NT2/D1 (cell line): ENCODE measurements around the gene TUBA3C.
"Not testable (repeated sequence)": the region's sequence is repeated elsewhere in the genome, so short reads cannot be mapped to it uniquely, and the experiment has no call there.

ENCODE experiments used
- DNase-seq: peaks from one replicate; pipeline ENCODE4 v3.0.0-alpha.2; 2011; ENCODE audit warnings: low read depth, low spot score
- H3K27me3 ChIP-seq: 2 replicates; pipeline ENCODE4 v1.6.0; 2011; ENCODE audit warnings: mild to moderate bottlenecking; ENCODE audit not compliant: insufficient read length, insufficient read depth
- H3K36me3 ChIP-seq: 2 replicates; pipeline ENCODE4 v1.6.1; 2011; ENCODE audit warnings: mild to moderate bottlenecking, low read length, mixed read lengths; ENCODE audit not compliant: insufficient read depth, insufficient read length
- H3K4me1 ChIP-seq: 2 replicates; pipeline ENCODE4 v1.5.1; 2011; ENCODE audit not compliant: insufficient read depth, insufficient read length
- H3K4me3 ChIP-seq: 2 replicates; pipeline ENCODE4 v1.5.1; 2011; ENCODE audit warnings: low read depth; ENCODE audit not compliant: insufficient read length
- H3K9ac ChIP-seq: 2 replicates; pipeline ENCODE4 v1.6.0; 2011; ENCODE audit warnings: low read depth; ENCODE audit not compliant: insufficient read length
- H3K9me3 ChIP-seq: 2 replicates; pipeline ENCODE4 v1.5.1; 2011; ENCODE audit warnings: mild to moderate bottlenecking, low read length; ENCODE audit not compliant: insufficient read depth
- SUZ12 ChIP-seq: IDR thresholded peaks from 2 replicates; pipeline ENCODE4 v1.6.1; 2011; ENCODE audit not compliant: insufficient read length, insufficient read depth; ENCODE audit errors: extremely low read depth
- YY1 ChIP-seq: IDR thresholded peaks from 2 replicates; pipeline ENCODE4 v1.6.1; 2011; ENCODE audit not compliant: insufficient read length, insufficient read depth
- ZNF274 ChIP-seq: IDR thresholded peaks from 2 replicates; pipeline ENCODE4 v1.6.1; 2011; ENCODE audit warnings: mild to moderate bottlenecking, low read depth, low read length

Gene TUBA3C

GRCh38 chr13:19181621-19182485 is at the start of gene TUBA3C:
Gene TUBA3C (minus strand): TSS chr13:19181824. CDS start chr13:19181747, 77 bp downstream.
- Histone ChIP-seq H3K4me3 (no peak within 1 kb of the TSS), H3K9ac (no peak within 1 kb of the TSS), H3K4me1 (no peaks in the 10 kb centered on the region), H3K36me3 (no peaks in the 10 kb centered on the region), H3K27me3 (no peaks in the 10 kb centered on the region), H3K9me3 (no peaks in the 10 kb centered on the region; the same call in 1 of the 2 replicates)
- TF ChIP-seq YY1 (no peak), ZNF274 (no peak), SUZ12 (no peak)
- DNase-seq = no peak

GRCh38 chr13:19207413-19207812 is 25.8 kb upstream of the TUBA3C start:
- H3K4me1 ChIP-seq, H3K9ac ChIP-seq, DNase-seq, H3K9me3 ChIP-seq, H3K4me3 ChIP-seq, H3K27me3 ChIP-seq, H3K36me3 ChIP-seq: not testable (repeated sequence)

- not testable (repeated sequence) for DNase-seq, H3K9me3 ChIP-seq
Observed at GRCh38 chr13:19192622-19193021, 11.0 kb upstream of the TUBA3C start.

GRCh38 chr13:19189911-19190310 is 8.3 kb upstream of the TUBA3C start:
- not testable (repeated sequence) for H3K4me3 ChIP-seq, H3K4me1 ChIP-seq, DNase-seq, H3K9me3 ChIP-seq, H3K9ac ChIP-seq, H3K27me3 ChIP-seq, H3K36me3 ChIP-seq

More at GRCh38 chr13:19192622-19193021, 11.0 kb upstream of the TUBA3C start:
- not testable (repeated sequence) for H3K27me3 ChIP-seq, H3K4me3 ChIP-seq, H3K9ac ChIP-seq, H3K4me1 ChIP-seq, H3K36me3 ChIP-seq

GRCh38 chr13:19189368-19189767 is 7.7 kb upstream of the TUBA3C start:
- H3K36me3 ChIP-seq, H3K9me3 ChIP-seq, DNase-seq, H3K9ac ChIP-seq, H3K4me1 ChIP-seq, H3K27me3 ChIP-seq, H3K4me3 ChIP-seq: not testable (repeated sequence)

GRCh38 chr13:19185865-19186645 is 4.4 kb upstream of the TUBA3C start:
- no peaks in the 10 kb centered on the region for H3K4me1 ChIP-seq
- TF ChIP-seq YY1 (no peak), SUZ12 (no peak), ZNF274 (no peak)
- no peak overlapping the region for H3K9ac ChIP-seq
- no peaks in the 10 kb centered on the region; the same call in 1 of the 2 replicates for H3K9me3 ChIP-seq
- DNase-seq = no peak
- H3K4me3 ChIP-seq = no peak overlapping the region
- no peaks in the 10 kb centered on the region for H3K27me3 ChIP-seq
- H3K36me3 ChIP-seq = no peaks in the 10 kb centered on the region

GRCh38 chr13:19185086-19185864 is 3.7 kb upstream of the TUBA3C start:
- no peaks in the 10 kb centered on the region for H3K36me3 ChIP-seq
- DNase-seq = no peak
- no peaks in the 10 kb centered on the region for H3K27me3 ChIP-seq
- no peaks in the 10 kb centered on the region for H3K4me1 ChIP-seq
- no peak overlapping the region for H3K9ac ChIP-seq
- no peaks in the 10 kb centered on the region; the same call in 1 of the 2 replicates for H3K9me3 ChIP-seq
- TF ChIP-seq YY1 (no peak), ZNF274 (no peak), SUZ12 (no peak)
- no peak overlapping the region for H3K4me3 ChIP-seq
